Measurements from ENCODE around the gene TIGD1. TPM values are rescaled to one million over a fixed set of nuclear protein-coding genes. Genes with fewer than 3 reads are reported as not detected.
A peak's percentile ranks its signal among the peaks of the same experiment; 100 is the strongest.

TIGD1 gene
- total and polyA plus RNA-seq, 2 experiments from 2014 or later, result 7.6 to 9.3 TPM

GRCh38 chr2:232522623-232523401 lies 27.5 kb downstream of the TIGD1 start:
- Histone ChIP-seq H3K79me2 (replicated peaks; ENCODE audit: insufficient read depth) (no peaks in the 10 kb centered on the region), H2AFZ (peak overlapping the region; percentile 72; the same call in 1 of the 2 replicates), H4K20me1 (replicated peaks; ENCODE audit: insufficient read depth) (no peaks in the 10 kb centered on the region), H3K27me3 (ENCODE audit: insufficient read depth) (peaks cover 44% of the 10 kb centered on the region), H3K4me2 (peak overlapping the region; percentile 86), H3F3A (replicated peaks; ENCODE audit: low read depth) (0 out of 2 replicates have a peak, but pooled peaks cover 3% of the 10 kb centered on the region), H3K36me3 (ENCODE audit: insufficient read depth) (no peaks in the 10 kb centered on the region), H3K4me3 (peak overlapping the region; percentile 68), H3K4me1 (ENCODE audit: insufficient read depth) (no peaks in the 10 kb centered on the region; the same call in 1 of the 2 replicates), H3K27ac (ENCODE audit: low read depth) (no peak overlapping the region), H3K9me2 (ENCODE audit: insufficient read depth) (no peaks in the 10 kb centered on the region)
- no peaks in the 10 kb centered on the region; the same call in 2 of the 3 replicates for H3K36me3 Mint-ChIP-seq (ENCODE audit: low read depth)
- H3K27ac Mint-ChIP-seq, result no peak overlapping the region
- TF ChIP-seq EZH2 (IDR thresholded peaks at IDR 0.05; ENCODE audit: low read depth, unreplicated experiment), result peak; percentile 26
- TF ChIP-seq, protein P1, sequence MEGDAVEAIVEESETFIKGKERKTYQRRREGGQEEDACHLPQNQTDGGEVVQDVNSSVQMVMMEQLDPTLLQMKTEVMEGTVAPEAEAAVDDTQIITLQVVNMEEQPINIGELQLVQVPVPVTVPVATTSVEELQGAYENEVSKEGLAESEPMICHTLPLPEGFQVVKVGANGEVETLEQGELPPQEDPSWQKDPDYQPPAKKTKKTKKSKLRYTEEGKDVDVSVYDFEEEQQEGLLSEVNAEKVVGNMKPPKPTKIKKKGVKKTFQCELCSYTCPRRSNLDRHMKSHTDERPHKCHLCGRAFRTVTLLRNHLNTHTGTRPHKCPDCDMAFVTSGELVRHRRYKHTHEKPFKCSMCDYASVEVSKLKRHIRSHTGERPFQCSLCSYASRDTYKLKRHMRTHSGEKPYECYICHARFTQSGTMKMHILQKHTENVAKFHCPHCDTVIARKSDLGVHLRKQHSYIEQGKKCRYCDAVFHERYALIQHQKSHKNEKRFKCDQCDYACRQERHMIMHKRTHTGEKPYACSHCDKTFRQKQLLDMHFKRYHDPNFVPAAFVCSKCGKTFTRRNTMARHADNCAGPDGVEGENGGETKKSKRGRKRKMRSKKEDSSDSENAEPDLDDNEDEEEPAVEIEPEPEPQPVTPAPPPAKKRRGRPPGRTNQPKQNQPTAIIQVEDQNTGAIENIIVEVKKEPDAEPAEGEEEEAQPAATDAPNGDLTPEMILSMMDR (conservative IDR thresholded peaks at IDR 0.05; ENCODE audit: low read depth in 2 of 2), result no peak
- H3K27me3 Mint-ChIP-seq (ENCODE audit: insufficient read depth, low read depth, poor library complexity), result peaks cover 44% of the 10 kb centered on the region
- H3K4me1 Mint-ChIP-seq, result peaks cover 17% of the 10 kb centered on the region
- peak overlapping the region; percentile 59 for H3K4me3 Mint-ChIP-seq
- no peak for DNase-seq (ENCODE audit: low spot score)
- ATAC-seq, result peak; percentile 4
- no peaks in the 10 kb centered on the region for H3K9me3 Mint-ChIP-seq

DNA sequence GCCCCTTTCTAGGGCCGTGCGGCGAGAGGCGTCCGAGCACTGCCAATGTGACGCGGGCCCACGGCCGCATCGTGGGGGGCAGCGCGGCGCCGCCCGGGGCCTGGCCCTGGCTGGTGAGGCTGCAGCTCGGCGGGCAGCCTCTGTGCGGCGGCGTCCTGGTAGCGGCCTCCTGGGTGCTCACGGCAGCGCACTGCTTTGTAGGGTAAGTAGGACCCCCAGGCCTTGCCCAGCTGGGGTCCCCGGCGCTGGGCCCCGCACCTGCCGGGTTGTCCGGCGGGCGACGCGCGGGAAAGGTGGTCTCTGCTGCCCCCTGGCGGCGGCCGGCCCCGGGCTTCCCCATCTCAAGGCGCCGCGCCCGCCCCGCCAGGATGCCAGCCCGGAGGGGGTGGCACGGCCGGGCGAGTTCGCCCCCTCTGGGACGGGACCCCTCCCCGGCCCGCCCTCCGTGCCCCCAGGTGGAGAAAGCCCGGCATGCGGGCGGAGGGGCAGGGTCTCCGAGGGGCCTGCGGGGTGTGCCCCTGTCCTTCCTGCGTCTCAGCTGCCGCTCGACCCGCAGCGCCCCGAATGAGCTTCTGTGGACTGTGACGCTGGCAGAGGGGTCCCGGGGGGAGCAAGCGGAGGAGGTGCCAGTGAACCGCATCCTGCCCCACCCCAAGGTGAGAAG lies 28.3 kb downstream of the TIGD1 start:
- Mint-ChIP-seq H3K27ac (no peak overlapping the region), H3K4me3 (no peak overlapping the region), H3K4me1 (peaks cover 17% of the 10 kb centered on the region), H3K9me3 (no peaks in the 10 kb centered on the region), H3K36me3 (ENCODE audit: low read depth) (no peaks in the 10 kb centered on the region; the same call in 2 of the 3 replicates), H3K27me3 (ENCODE audit: insufficient read depth, low read depth, poor library complexity) (peaks cover 38% of the 10 kb centered on the region)
- 0 out of 2 replicates have a peak, but pooled peaks cover 3% of the 10 kb centered on the region for H3F3A ChIP-seq (replicated peaks; ENCODE audit: low read depth)
- H3K27me3 ChIP-seq (ENCODE audit: insufficient read depth), result peaks cover 44% of the 10 kb centered on the region
- H3K4me3 ChIP-seq, result peak overlapping the region; percentile 53
- ATAC-seq (peak; percentile 42), DNase-seq (ENCODE audit: low spot score) (peak; percentile 66)
- no peaks in the 10 kb centered on the region for H3K9me2 ChIP-seq (ENCODE audit: insufficient read depth)
- peak overlapping the region; percentile 73 for H3K4me2 ChIP-seq
- peak overlapping the region; percentile 72 for H2AFZ ChIP-seq
- H4K20me1 ChIP-seq (replicated peaks; ENCODE audit: insufficient read depth), result no peaks in the 10 kb centered on the region
- H3K79me2 ChIP-seq (replicated peaks; ENCODE audit: insufficient read depth), result no peaks in the 10 kb centered on the region
- H3K36me3 ChIP-seq (ENCODE audit: insufficient read depth), result no peaks in the 10 kb centered on the region
- H3K27ac ChIP-seq (ENCODE audit: low read depth), result no peak overlapping the region
- H3K4me1 ChIP-seq (ENCODE audit: insufficient read depth), result no peaks in the 10 kb centered on the region; the same call in 1 of the 2 replicates
- TF ChIP-seq POLR2AphosphoS5 (IDR thresholded peaks at IDR 0.05; ENCODE audit: low read depth) (no peak), EZH2 (IDR thresholded peaks at IDR 0.05; ENCODE audit: low read depth, unreplicated experiment) (peak; percentile 53), CREB1 (CRISPR knock-in tag; IDR thresholded peaks at IDR 0.05; ENCODE audit: low read depth) (no peak), EZH2phosphoT487 (IDR thresholded peaks at IDR 0.05; ENCODE audit: unreplicated experiment) (no peak), ZNF331 (CRISPR knock-in tag; IDR thresholded peaks at IDR 0.05; ENCODE audit: low read depth) (no peak), JUNB (IDR thresholded peaks at IDR 0.05; ENCODE audit: unreplicated experiment) (no peak), ETS1 (IDR thresholded peaks at IDR 0.05) (no peak), STAT1 (IDR thresholded peaks at IDR 0.05; ENCODE audit: unreplicated experiment) (no peak), NANOG (IDR thresholded peaks at IDR 0.05; ENCODE audit: borderline replicate concordance) (no peak)
- TF ChIP-seq, protein P1 (conservative IDR thresholded peaks at IDR 0.05; ENCODE audit: low read depth in 2 of 2), result peak; percentile 58 to 80
- TF ChIP-seq, protein P2, sequence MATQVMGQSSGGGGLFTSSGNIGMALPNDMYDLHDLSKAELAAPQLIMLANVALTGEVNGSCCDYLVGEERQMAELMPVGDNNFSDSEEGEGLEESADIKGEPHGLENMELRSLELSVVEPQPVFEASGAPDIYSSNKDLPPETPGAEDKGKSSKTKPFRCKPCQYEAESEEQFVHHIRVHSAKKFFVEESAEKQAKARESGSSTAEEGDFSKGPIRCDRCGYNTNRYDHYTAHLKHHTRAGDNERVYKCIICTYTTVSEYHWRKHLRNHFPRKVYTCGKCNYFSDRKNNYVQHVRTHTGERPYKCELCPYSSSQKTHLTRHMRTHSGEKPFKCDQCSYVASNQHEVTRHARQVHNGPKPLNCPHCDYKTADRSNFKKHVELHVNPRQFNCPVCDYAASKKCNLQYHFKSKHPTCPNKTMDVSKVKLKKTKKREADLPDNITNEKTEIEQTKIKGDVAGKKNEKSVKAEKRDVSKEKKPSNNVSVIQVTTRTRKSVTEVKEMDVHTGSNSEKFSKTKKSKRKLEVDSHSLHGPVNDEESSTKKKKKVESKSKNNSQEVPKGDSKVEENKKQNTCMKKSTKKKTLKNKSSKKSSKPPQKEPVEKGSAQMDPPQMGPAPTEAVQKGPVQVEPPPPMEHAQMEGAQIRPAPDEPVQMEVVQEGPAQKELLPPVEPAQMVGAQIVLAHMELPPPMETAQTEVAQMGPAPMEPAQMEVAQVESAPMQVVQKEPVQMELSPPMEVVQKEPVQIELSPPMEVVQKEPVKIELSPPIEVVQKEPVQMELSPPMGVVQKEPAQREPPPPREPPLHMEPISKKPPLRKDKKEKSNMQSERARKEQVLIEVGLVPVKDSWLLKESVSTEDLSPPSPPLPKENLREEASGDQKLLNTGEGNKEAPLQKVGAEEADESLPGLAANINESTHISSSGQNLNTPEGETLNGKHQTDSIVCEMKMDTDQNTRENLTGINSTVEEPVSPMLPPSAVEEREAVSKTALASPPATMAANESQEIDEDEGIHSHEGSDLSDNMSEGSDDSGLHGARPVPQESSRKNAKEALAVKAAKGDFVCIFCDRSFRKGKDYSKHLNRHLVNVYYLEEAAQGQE (IDR thresholded peaks at IDR 0.05; ENCODE audit: unreplicated experiment), result no peak

Measured in GM23338 (cell line).